HepG2 (cell line): ENCODE measurements around the gene ANO3. TPM values are rescaled to one million over a fixed set of nuclear protein-coding genes. Genes with fewer than 3 reads are reported as not detected.

Experiments used
- HMGXB4 ChIP-seq, 2 experiments: sonication (generic) in 1 of 2; formaldehyde crosslinking in 1 of 2; IDR thresholded peaks; 2 replicates each; pipeline versions ENCODE4 v1.4.0 to v1.6.1; 2018 to 2020; ENCODE audit warnings: missing genetic modification reagents in 2 of 2, borderline replicate concordance in 1 of 2, low read depth in 1 of 2, mild to moderate bottlenecking in 1 of 2, missing biosample characterization in 1 of 2
- MTA1 ChIP-seq: sonication (generic); formaldehyde crosslinking; IDR thresholded peaks from 2 replicates; pipeline ENCODE4 v1.4.0; 2020; ENCODE audit warnings: missing genetic modification reagents, mild to moderate bottlenecking, borderline replicate concordance
- PAX8 ChIP-seq: sonication (generic); formaldehyde crosslinking; IDR thresholded peaks from 2 replicates; pipeline ENCODE4 v1.8.0; 2022; ENCODE audit warnings: mild to moderate bottlenecking, missing genetic modification reagents, borderline replicate concordance
- TARDBP ChIP-seq: sonication (generic); formaldehyde crosslinking; IDR thresholded peaks from 2 replicates; pipeline ENCODE4 v1.8.0; 2022; ENCODE audit warnings: mild to moderate bottlenecking, missing genetic modification reagents
- ZGPAT ChIP-seq: IDR thresholded peaks from 2 replicates; pipeline ENCODE4 v1.6.1; 2016; ENCODE audit warnings: mild to moderate bottlenecking
- ZSCAN5A ChIP-seq: sonication (generic); formaldehyde crosslinking; IDR thresholded peaks from 2 replicates; pipeline ENCODE4 v1.8.0; 2022; ENCODE audit warnings: mild to moderate bottlenecking, missing genetic modification reagents, borderline replicate concordance
- polyA plus RNA-seq, 8 experiments: library from polyadenylated mRNA; depleted of rRNA in 3 of 8; stranded (reverse) in 7 of 8; unstranded in 1 of 8; fragments of >200 nt; fragmentation: Illumina TruSeq in 4 of 8; extraction: Trizol in 4 of 8; gene quantifications; 2 replicates each; pipeline versions ENCODE4 v1.2.1 to v1.2.3, GENCODE V29; 2011 to 2016; ENCODE audit warnings: low read depth in 4 of 8, missing spikeins in 1 of 8, mixed read lengths in 1 of 8; ENCODE audit not compliant: insufficient read depth in 1 of 8
- total RNA-seq, 5 experiments: library from RNA; depleted of rRNA; stranded (reverse); fragments of >200 nt; fragmentation: Illumina TruSeq; extraction: Trizol; gene quantifications; 2 replicates each; pipeline ENCODE4 v1.2.3, GENCODE V29; 2016; ENCODE audit warnings: low read depth in 1 of 5

ANO3 gene
- total and polyA plus RNA-seq, 2 of the 13 experiments (the other 11 are each of a cell fraction or from before 2014, with no cell fraction given): 0.17 to 0.44 TPM

GRCh38 chr11:26331911-26332571, at the start of gene ANO3 (continued):
- 0 out of 2 replicates have a peak, but pooled peaks have one; percentile 27 for TF ChIP-seq TARDBP (CRISPR knock-in tag)
- 0 out of 4 replicates have a peak, but pooled peaks of 1 of the 2 experiments have one; percentile 28 for TF ChIP-seq HMGXB4 (CRISPR knock-in tag; IDR thresholded peaks at IDR 0.05; ENCODE audit: borderline replicate concordance in 1 of 2, low read depth in 1 of 2)
- TF ChIP-seq ZGPAT (CRISPR knock-in tag): no peak
- no peak for TF ChIP-seq PAX8 (CRISPR knock-in tag)
- peak; percentile 57; the same call in 1 of the 2 replicates for TF ChIP-seq ZSCAN5A (CRISPR knock-in tag)
- no peak for TF ChIP-seq MTA1 (CRISPR knock-in tag)
